GM18867 (cell line): Measurements from ENCODE around the gene RPL13A.

ENCODE experiments used
- ATAC-seq: cut with Tn5 transposase; IDR thresholded peaks from one replicate; pipeline ENCODE4 v1.9.1; 2021; ENCODE audit warnings: mild to moderate bottlenecking, moderate library complexity; ENCODE audit not compliant: unreplicated experiment

Gene RPL13A

DNA sequence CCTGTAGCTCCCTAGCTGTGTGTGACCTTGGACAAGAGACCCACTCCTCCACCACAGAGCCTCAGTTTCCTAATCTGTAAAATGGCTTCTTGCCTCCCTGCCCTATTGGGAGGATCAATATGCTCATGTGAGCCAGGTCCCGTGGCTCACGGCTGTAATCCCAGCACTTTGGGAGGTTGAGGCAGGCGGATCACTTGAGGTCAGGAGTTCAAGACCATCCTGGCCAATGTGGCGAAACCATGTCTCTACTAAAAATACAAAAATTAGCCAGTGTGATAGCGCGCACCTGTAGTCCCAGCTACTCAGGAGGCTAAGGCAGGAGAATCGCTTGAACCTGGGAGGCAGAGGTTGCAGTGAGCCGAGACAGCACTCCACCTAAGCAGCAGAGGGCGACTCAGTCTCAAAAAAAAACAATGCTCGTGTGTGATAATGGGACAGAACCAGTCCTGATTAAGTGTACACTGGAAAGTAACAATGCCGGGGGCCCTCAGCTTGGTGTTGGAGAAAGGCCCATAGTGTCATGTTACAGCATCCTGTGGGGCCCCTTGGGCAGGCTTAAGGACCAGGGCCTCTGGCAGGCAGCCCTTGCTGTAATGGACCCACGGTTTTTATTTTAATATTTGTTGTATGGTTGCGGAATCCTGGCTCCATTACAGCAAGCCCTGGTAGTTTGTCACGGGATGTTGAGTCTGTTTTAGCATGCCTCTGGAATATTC lies 15.6 kb downstream of the RPL13A start:
- ATAC-seq = no peak

DNA sequence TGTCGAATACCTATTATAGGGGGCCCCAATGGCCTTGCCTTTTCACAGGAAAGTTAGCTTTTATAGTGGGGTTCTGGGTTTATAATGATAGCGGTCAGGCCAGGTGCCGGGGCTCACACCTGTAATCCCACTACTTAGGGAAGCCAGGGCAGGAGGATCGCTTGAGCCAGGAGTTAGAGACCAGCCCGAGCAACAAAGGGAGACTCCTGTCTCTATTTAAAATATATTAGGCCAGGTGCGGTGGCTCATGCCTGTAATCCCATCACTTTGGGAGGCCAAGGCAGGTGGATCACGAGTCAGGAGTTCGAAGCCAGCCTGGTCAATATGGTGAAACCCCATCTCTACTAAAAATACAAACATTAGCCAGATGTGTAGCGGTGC lies 16.2 kb downstream of the RPL13A start:
- no peak for ATAC-seq

DNA sequence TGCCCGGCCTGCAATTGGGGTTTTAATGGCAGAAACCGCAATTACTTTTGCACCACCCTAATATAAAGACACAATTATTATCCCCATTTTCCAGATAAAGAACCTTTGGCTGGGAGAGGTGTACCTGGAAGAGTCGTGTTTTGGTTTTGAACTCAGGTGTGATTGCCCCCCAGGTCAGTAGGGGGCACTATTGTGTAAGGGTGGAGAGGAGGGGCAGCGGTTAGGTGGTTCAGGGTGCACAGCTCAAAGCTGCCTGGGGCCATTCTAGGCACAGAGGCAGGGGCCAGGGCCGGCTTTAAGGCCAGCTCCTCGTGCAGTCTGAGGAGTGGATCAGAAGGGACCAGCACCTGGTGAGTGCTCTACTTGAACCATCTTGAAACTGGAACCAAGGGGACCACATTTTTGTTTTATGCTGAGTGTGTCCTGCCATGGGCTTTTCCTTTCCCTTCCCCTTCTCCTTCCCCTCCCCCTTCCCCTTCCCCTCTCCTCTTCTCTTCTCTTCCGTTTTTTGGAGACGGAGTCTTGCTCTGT lies 19.2 kb downstream of the RPL13A start:
- ATAC-seq = no peak

DNA sequence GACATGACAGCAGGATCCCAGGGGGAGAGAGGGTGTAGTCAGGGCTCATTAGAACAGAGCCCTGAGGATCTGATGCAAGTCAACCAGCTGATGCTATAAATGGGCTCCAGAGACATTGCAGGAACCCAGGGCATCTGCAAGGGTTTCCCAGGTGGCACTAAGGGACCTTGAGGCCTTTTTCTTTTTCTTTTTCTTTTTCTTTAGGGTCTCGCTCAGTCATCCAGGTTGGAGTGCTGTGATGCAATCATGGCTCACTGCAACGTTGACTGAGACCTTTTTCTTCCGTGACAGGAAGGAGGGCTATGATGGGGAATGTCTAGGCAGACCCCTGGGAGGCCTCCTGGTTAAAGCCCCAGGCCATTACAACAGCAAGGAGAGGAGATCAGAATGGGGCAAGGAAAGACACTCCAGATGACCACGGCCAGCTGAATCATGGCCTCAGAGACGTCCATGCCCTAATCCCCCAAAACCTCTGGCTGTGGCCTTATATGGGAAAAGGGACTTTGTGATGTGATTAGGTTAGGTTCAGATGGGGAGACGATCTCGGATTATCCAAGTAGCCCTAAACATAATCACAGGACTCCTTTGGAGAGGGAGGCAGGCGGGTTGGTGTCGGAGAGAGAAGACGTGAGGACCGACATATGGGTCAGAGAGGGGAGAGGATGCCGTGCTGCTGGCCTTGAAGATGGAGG lies 20.5 kb downstream of the RPL13A start:
- ATAC-seq = no peak

DNA sequence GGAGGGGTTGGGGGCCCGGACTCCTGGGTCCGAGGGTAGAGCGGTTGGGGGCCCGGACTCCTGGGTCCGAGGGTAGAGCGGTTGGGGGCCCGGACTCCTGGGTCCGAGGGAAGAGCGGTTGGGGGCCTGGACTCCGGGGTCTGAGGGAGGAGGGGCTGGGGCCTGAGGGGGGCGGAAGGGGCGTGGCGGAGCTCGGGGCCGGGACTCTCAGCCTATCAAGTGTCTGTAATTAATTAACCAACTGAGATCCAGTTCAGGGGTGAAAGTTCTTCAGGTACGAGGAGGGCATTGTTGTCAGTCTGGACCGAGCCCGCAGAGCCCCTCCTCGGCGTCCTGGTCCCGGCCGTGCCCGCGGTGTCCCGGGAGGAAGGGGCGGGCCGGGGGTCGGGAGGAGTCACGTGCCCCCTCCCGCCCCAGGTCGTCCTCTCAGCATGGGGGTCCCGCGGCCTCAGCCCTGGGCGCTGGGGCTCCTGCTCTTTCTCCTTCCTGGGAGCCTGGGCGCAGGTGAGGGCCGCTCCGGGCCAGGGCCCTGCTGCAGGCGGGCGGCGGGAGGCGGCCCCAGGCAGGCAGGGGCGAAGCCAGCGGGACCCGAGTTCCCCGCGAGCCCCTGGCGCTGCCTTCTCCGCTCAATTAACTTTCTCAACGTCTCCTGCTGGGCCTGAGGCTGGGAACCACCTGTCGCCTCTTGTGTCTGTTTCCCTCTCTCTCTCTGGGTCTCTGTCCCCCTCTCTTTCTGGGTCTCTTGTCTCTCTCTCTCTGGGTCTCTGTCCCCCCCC lies 25.8 kb downstream of the RPL13A start:
- ATAC-seq = no peak

DNA sequence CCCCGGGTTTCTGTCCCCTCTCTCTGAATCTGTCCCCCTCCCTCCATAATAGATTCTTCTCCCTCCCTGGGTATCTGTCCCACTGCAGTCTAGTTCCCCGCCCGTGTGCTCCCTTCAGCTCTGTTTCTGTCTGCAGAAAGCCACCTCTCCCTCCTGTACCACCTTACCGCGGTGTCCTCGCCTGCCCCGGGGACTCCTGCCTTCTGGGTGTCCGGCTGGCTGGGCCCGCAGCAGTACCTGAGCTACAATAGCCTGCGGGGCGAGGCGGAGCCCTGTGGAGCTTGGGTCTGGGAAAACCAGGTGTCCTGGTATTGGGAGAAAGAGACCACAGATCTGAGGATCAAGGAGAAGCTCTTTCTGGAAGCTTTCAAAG lies 26.3 kb downstream of the RPL13A start:
- ATAC-seq = no peak

DNA sequence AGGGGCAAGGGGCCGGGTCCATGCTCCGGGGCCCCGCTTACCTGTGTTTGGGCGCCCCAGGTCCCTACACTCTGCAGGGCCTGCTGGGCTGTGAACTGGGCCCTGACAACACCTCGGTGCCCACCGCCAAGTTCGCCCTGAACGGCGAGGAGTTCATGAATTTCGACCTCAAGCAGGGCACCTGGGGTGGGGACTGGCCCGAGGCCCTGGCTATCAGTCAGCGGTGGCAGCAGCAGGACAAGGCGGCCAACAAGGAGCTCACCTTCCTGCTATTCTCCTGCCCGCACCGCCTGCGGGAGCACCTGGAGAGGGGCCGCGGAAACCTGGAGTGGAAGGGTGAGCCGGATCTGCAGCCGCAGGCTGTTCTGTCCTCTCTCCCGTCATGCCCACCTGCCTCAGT lies 26.7 kb downstream of the RPL13A start:
- ATAC-seq = no peak

DNA sequence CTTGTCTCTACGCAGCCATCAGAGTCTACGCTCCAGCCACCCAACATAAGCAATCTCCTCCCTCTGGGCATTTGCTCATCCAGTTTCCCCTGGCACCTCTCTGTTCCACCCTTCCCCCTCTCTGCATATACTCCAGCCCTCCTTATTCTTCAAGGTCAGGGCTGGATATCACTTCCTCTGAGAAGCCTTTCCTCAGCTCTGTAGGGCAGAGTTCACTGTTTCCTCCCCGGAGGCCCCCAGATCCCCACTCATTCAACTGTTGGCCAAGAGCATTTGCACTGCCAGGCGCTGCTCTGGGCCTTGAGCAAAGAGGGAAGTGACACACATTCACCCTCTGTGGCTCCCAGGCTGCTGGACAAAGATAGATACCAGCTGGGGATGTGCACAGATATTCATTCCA lies 28.4 kb downstream of the RPL13A start:
- no peak for ATAC-seq

DNA sequence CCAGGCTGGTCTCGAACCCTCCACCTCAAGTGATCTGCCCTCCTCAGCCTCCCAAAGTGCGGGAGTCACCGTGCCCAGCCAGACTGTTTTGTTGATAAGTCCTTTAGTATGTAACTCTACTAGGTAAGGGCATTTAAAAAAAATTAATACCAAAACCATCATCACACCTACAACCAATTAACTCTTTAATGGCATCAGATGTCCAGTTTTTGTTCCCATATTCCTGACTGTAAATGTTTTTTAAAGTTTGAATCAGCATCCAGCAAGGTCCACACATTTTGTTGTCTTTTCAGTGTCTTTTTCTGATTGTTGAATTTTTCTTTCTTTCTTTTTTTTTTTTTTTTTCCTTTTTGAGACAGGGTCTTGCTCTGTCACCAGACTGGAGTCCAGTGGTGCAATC lies 30.6 kb downstream of the RPL13A start:
- ATAC-seq = no peak

DNA sequence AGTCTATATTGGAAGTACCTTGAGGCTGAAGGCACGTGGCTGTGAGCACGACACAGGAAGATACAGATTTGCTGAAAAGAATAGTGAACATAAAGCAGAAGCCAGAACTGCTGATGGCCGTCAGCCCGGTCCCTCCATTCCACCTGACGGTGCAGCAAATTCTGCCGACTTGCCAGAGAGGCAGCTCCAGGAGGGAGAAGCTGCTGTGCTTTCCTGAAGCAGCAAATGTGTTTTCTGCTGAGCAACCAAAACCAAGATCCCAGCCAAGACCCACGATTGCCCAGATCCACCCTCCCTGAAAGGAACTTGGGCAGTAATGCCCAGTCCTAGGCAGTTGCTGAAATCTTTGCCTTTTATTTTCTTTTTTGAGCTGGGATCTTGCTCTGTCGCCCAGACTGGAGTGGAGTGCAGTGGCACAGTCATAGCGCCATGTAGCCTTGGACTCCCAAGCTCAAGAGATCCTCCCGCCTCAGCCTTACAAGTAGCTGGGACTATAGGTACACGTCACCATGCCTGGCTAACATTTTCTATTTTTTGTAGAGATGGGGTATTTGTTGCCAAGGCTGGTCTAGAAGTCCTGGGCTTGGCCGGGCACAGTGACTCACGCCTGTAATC lies 33.4 kb downstream of the RPL13A start:
- no peak for ATAC-seq

DNA sequence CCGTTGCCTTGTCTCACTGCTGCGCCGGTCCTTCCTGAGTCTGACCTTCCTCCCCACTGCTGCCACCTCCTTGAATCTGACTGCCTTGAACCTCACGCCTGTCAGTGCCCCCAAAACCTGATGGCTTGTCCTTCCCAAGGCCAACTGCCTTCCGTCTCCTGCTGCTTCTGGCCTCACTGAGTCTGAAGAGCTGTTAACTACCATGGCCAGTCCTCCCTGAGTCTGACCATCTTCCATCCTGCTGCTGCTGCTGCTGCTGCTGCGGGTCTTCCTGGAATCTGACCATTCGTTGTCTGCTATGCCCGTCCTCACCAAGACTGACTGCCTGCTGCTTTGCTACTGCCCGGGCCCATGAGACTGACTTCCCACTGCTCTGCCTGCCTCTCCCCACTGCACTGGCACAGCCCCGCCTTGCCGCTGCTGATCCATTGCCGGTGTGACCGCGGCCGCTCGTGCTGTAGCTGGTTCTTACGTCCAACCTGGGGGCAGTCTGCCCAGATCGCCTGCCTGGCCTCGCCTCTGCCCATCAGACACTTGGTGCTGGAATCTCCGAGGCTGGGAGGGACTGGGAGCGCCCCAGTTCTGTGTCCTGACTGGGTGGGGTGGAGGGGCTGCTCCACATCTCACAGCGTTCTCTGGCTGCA lies 37.5 kb downstream of the RPL13A start:
- no peak for ATAC-seq

DNA sequence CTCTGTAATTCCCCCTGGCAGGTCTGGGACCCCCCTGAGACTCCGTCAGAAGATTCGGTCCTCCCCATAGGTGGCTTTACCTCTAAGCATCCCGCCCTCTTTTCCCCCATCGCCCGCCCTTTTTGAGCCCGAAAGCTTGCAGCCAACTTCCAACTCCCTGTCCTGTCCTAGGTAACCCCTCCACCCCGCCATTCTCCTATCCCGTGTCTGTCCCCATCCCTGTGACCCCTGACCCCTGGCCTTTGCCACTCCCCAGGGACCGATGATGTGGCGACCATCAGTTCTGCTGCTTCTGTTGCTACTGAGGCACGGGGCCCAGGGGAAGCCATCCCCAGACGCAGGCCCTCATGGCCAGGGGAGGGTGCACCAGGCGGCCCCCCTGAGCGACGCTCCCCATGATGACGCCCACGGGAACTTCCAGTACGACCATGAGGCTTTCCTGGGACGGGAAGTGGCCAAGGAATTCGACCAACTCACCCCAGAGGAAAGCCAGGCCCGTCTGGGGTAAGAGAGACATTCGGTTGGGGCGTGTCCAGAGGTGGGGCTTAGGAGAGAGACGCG lies 40.9 kb downstream of the RPL13A start:
- ATAC-seq = no peak

DNA sequence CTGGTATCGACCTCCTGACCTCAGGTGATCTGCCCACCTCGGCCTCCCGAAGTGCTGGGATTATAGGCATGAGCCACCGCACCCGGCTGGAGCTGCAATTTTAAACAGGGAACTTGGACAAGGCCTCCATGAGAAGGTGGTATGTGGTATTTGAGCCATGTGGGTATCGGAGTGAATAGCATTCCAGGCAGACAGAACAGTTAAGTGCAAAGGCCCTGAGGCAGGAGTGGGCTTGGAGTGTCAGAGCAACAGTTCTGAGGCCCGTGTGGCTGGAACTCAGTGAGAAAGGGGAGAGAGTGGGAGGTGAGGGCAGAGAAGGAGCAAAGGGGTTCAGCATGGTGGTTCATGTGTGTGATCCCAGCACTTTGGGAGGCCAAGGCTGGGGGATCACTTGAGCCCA lies 43.3 kb downstream of the RPL13A start:
- no peak for ATAC-seq

DNA sequence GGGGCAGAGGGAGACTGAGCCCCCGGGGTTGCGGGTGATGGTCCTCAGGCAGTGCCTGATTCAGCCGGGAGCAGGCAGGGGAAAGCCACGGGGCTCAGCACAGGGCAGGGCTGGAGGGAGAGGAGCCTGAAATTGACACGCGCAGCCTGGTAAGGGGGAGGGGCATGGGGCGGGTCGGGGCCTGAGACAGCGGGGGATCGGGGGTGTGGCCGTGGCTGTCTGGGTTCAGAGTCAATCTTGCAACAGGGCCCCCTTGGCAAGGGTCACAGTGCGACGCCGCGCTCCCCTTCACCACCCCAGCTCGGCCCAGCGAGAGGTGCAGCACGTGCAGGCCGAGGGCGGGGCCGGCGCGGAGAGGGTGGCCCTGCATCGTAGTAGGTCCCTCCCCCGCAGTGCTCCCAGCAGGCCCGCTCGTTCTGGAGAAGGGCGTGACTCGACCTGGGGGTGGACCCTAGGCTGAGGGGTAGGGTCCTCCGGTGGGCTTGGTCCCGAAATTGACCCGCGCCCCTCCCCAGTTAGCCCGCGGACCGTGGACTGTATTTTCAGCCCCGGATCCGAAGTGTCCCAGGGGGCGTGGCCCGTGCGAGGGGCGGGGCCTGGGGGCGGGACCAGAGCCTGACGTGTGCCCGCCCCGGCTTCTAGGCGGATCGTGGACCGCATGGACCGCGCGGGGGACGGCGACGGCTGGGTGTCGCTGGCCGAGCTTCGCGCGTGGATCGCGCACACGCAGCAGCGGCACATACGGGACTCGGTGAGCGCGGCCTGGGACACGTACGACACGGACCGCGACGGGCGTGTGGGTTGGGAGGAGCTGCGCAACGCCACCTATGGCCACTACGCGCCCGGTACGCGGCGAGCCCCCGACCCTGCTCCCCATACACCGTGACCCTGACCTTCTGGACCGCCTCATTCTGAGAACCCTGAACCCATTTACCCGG lies 46.4 kb downstream of the RPL13A start:
- ATAC-seq = peak; percentile 73

DNA sequence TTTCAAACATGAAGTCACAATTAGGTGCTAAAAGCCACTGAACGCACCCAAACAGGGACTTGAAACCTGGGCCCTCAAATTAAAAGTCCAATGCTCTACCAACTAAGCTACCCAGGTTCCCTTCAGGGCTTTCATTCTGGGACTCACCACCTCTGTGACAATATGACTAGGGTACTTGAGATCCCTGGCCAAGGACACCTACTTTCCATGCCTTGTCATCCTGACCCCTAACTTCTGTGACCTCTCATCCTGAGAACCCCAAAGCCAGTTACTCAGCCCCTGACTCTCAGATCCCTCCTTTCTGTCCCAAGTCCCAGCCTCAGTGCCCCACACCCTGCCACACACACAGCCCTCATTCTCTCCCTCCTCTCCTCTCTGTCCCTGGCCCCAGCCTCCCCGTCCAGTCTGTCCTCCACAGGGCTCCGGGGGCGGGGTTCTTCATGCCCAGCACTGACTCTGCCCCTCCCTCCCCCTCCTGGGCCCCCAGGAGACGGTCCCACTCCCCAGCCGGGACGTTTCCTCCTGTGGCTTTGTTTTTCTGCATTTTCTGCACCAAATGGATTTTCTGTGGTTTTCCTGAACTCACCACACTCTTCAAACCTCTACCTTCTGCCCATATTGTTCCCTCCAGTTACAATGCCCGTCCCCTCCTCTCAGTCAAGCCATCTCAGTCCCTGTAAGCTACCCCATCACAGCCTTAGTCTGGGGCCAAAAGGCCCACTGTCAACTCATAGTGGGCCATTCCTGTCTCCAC lies 47.4 kb downstream of the RPL13A start:
- no peak for ATAC-seq

DNA sequence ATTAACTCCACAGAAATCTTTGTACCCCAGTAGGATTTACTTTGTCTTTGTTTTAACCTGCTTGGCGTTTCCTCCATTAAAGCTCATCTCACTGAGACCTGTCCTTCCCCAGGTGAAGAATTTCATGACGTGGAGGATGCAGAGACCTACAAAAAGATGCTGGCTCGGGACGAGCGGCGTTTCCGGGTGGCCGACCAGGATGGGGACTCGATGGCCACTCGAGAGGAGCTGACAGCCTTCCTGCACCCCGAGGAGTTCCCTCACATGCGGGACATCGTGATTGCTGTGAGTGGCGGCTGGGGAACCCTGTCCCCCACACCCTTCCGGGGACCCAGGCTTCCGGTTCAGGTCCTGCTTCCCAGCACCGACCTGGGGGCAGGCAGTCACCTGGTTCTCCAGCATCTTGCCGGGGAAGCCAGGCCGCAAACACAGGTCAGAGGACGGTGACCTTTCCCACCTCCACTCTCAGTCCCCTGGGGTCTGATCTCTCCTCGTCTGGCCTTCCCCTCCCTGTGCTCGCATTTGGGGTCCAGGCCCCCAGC lies 49.6 kb downstream of the RPL13A start:
- no peak for ATAC-seq

DNA sequence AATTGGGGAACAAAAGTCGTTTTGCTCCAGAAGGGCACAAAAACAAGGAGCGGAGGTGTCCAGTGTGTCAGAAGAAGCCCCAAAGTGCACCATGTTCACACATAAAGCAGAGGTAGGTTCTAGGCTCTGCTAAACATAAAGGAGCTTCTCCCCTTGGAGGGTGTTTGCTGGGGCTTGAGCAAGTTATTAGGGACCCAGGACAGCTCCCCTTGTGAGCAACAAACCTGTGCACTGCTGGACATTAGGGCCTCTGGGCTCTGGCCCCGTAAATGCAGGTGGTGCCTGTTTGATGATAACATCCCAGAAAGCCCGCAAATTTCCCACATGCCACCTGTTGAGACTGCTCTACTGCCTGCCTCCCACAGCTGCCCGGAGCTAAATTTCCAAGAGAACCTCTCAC lies 51.2 kb downstream of the RPL13A start:
- ATAC-seq = no peak

DNA sequence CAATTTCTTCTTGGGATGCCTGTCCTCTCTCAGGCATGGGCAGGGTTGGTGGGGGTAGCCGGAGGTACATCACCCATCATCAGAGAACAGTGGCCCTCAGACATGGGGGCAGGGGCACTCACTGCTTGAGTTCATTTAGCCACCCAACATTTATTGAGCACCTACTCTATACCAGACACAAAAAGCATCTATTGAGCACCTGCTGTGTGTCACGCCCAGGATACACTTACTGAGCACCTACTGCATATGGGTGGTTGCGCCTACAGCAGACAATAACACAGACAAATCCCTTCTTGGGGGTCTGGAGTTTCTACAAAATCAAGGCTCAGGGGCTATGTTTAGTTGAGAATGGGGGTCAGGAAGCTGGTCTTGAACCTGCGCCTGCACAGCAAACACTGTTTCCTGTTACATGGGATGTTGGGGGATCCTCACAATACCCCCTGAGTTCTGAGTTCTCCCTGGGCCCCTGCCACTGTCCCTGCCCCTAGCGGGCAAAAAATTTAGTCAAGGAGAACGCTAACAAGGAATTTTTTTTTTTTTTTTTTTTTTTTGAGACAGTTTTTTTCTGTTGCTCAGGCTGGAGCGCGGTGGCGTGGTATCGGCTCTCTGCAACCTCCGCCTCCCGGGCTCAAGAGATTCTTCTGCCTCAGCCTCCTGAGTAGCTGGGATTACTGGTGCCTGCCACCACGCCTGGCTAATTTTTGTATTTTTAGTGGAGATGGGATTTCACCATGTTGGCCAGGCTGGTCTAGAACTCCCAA lies 52.0 kb downstream of the RPL13A start:
- no peak for ATAC-seq
